GM12875 (cell line): ENCODE results near the gene ARID1B.
A peak's percentile ranks its signal among the peaks of the same experiment; 100 is the strongest.

Source experiments
- H3K4me3 ChIP-seq: one replicate; pipeline ENCODE4 v1.5.1; 2011; ENCODE audit warnings: low read depth, low read length, control low read depth
- CTCF ChIP-seq: IDR thresholded peaks from 2 replicates; pipeline ENCODE4 v1.5.1; 2011; ENCODE audit warnings: low read depth, mild to moderate bottlenecking, control low read depth, inconsistent platforms, low read length, moderate library complexity, borderline replicate concordance; ENCODE audit not compliant: insufficient read depth

ARID1B gene

GRCh38 chr6:156779206-156780094, 2.3 kb downstream of the ARID1B start:
- H3K4me3 ChIP-seq = peak overlapping the region; percentile 76
- TF ChIP-seq CTCF = no peak

GRCh38 chr6:156780102-156780641, 3.0 kb downstream of the ARID1B start:
- peak overlapping the region; percentile 76 for H3K4me3 ChIP-seq
- no peak for TF ChIP-seq CTCF

GRCh38 chr6:156780962-156781853, 4.0 kb downstream of the ARID1B start:
- H3K4me3 ChIP-seq = peak overlapping the region; percentile 8
- no peak for TF ChIP-seq CTCF

GRCh38 chr6:156781861-156782631, 4.9 kb downstream of the ARID1B start:
- H3K4me3 ChIP-seq = peak overlapping the region; percentile 8
- TF ChIP-seq CTCF = no peak

GRCh38 chr6:156782691-156783320, 5.6 kb downstream of the ARID1B start:
- TF ChIP-seq CTCF = no peak
- no peak overlapping the region for H3K4me3 ChIP-seq

GRCh38 chr6:156783958-156784357, 6.8 kb downstream of the ARID1B start:
- no peak for TF ChIP-seq CTCF
- no peak overlapping the region for H3K4me3 ChIP-seq
